ENCODE data around the gene SH3PXD2A. TPM values are rescaled to one million over a fixed set of nuclear protein-coding genes. Genes with fewer than 3 reads are reported as not detected.

SH3PXD2A gene
- total and polyA plus RNA-seq, 2 of the 4 experiments (the other 2 are of a cell fraction): 6.3 to 23.0 TPM

GRCh38 chr10:103852189-103852711 lies 3.1 kb downstream of the SH3PXD2A start:
- Histone ChIP-seq H3K36me3 (ENCODE audit: control insufficient read depth, insufficient read depth, low read length) (no peaks in the 10 kb centered on the region), H3K9me1 (ENCODE audit: insufficient read depth, low read length) (peaks cover 29% of the 10 kb centered on the region), H3K9ac (ENCODE audit: low read depth, low read length) (no peak overlapping the region), H2BK120ac (ENCODE audit: low read depth, low read length) (no peak overlapping the region; the same call in 1 of the 2 replicates), H4K91ac (ENCODE audit: insufficient read depth, low read depth, low read length) (no peak overlapping the region), H2BK15ac (ENCODE audit: low read depth, low read length) (no peak overlapping the region; the same call in 2 of the 3 replicates), H3K79me1 (ENCODE audit: low read depth in 1 of 2, low read length in 2 of 2) (peaks cover 16 to 65% of the 10 kb centered on the region in 2 experiments; a peak in 3 of 4 replicates), H2AFZ (replicated peaks; ENCODE audit: low read length, poor library complexity) (no peak overlapping the region), H3K4me3 (ENCODE audit: insufficient read depth, low read depth, low read length) (no peak overlapping the region), H3K4ac (ENCODE audit: low read depth, low read length) (peak overlapping the region; percentile 41), H3K9me3 (ENCODE audit: control insufficient read depth, insufficient read depth, low read length) (no peaks in the 10 kb centered on the region), H4K20me1 (ENCODE audit: insufficient read depth, low read length) (peaks cover 13% of the 10 kb centered on the region; the same call in 1 of the 2 replicates), H2AK5ac (ENCODE audit: low read depth, low read length) (peak overlapping the region; percentile 28; the same call in 1 of the 2 replicates), H3K4me1 (ENCODE audit: control insufficient read depth, insufficient read depth, low read length) (peaks cover 38% of the 10 kb centered on the region), H3K4me2 (ENCODE audit: low read depth, low read length) (peak overlapping the region; percentile 3; the same call in 1 of the 2 replicates), H4K8ac (ENCODE audit: low read depth in 2 of 2, low read length in 2 of 2) (peak overlapping the region in 1 of 2 experiments; percentile 35; a peak in 1 of 4 replicates), H3K56ac (ENCODE audit: extremely low read depth, insufficient read depth, low read length) (no peak overlapping the region), H3K27me3 (ENCODE audit: control insufficient read depth, insufficient read depth, low read length) (no peaks in the 10 kb centered on the region), H2BK5ac (ENCODE audit: low read depth, low read length, poor library complexity, severe bottlenecking) (no peak overlapping the region), H2AK9ac (replicated peaks; ENCODE audit: low read depth, low read length, poor library complexity) (no peak overlapping the region), H2BK20ac (ENCODE audit: low read depth, low read length) (no peak overlapping the region), H4K5ac (ENCODE audit: low read depth, low read length) (no peak overlapping the region), H3K14ac (replicated peaks; ENCODE audit: low read depth, low read length) (peak overlapping the region; percentile 25), H3K23ac (ENCODE audit: low read depth, low read length) (peak overlapping the region; percentile 60), H3K27ac (ENCODE audit: insufficient read depth, low read length) (peak overlapping the region; percentile 18; the same call in 1 of the 2 replicates), H3K18ac (ENCODE audit: low read depth, low read length) (peak overlapping the region; percentile 7; the same call in 1 of the 2 replicates)
- no TSS peak for BruUV-seq (replicated peaks)
- DNase-seq (peak; percentile 52), ATAC-seq (ENCODE audit: low read depth) (no peak)
- WGBS, 2 experiments (ENCODE audit: extremely low coverage in 2 of 2, insufficient read length in 1 of 2): 61% methylated on average over 4 of the region's 11 CpGs; no CpG with 5 or more reads in 1 of the 2 experiments
- in situ Hi-C loops (cut with MboI; ENCODE audit: low sequenced_read_pairs): loop anchor here (10.0 kb wide), 1 partner anchor 257 kb away; no protein-coding TSS in a partner anchor
- TF ChIP-seq USF2 (IDR thresholded peaks at IDR 0.05; ENCODE audit: low read depth, low read length) (no peak), CHD1 (IDR thresholded peaks at IDR 0.05; ENCODE audit: low read depth, low read length) (no peak), BHLHE40 (IDR thresholded peaks at IDR 0.05; ENCODE audit: low read depth, low read length) (no peak), MXI1 (IDR thresholded peaks at IDR 0.05; ENCODE audit: borderline replicate concordance, low read depth, low read length) (no peak), SMC3 (IDR thresholded peaks at IDR 0.05; ENCODE audit: low read depth, low read length) (no peak), CEBPB (IDR thresholded peaks at IDR 0.05; ENCODE audit: low read depth, low read length) (no peak), FOS (IDR thresholded peaks at IDR 0.05; ENCODE audit: low read depth, low read length) (no peak), POLR2A (IDR thresholded peaks at IDR 0.05; ENCODE audit: low read depth, low read length) (no peak)
- intact Hi-C loops (cut with micrococcal nuclease): loop anchor here (5.0 kb wide), 1 partner anchor 80 kb away; no protein-coding TSS in a partner anchor
- ChIA-PET POLR2A (ENCODE audit: unreplicated experiment) (interaction anchor here (0.6 kb wide), 1 partner anchor 63 kb away, joined by 3 read pairs; no protein-coding TSS in a partner anchor), CTCF (interaction anchor here (0.9 to 1.3 kb wide), 2 partner anchors 91 to 139 kb away, joined by 3 to 4 read pairs; no protein-coding TSS in a partner anchor)
- dilution Hi-C loops (cut with HindIII; ENCODE audit: low sequenced_read_pairs, unreplicated experiment): loop anchor here (25.0 kb wide), 1 partner anchor 140 kb away; no protein-coding TSS in a partner anchor
